Omental fat pad (tissue), 4 donors: ENCODE data around the gene CERT1. TPM values are rescaled to one million over a fixed set of nuclear protein-coding genes. Genes with fewer than 3 reads are reported as not detected.

Source experiments
- ATAC-seq: fragments of 150-250 bp; one replicate; pipeline ENCODE4 v1.9.1; 2016; ENCODE audit warnings: mild to moderate bottlenecking, moderate library complexity; ENCODE audit not compliant: low FRiP score
- DNase-seq: peaks from one replicate; pipeline ENCODE4 v3.0.0-alpha.2; 2019; ENCODE audit warnings: low spot score
- CTCF ChIP-seq, 3 donors: fragments of 450-650 bp; IDR thresholded peaks; one replicate each; pipeline ENCODE4 v1.5.1; 2016 to 2017; ENCODE audit warnings: antibody characterized with exemption in 3 of 3, mild to moderate bottlenecking in 3 of 3, moderate library complexity in 2 of 3
- total RNA-seq, 4 donors: library from RNA; depleted of rRNA; stranded (reverse); fragments of >200 nt; gene quantifications; one replicate each; pipeline ENCODE4 v1.1.0, GENCODE V29; 2016

CERT1 gene
- total RNA-seq, 4 donors from 2014 or later = 36.2 to 71.3 (median 53.7) TPM

DNA sequence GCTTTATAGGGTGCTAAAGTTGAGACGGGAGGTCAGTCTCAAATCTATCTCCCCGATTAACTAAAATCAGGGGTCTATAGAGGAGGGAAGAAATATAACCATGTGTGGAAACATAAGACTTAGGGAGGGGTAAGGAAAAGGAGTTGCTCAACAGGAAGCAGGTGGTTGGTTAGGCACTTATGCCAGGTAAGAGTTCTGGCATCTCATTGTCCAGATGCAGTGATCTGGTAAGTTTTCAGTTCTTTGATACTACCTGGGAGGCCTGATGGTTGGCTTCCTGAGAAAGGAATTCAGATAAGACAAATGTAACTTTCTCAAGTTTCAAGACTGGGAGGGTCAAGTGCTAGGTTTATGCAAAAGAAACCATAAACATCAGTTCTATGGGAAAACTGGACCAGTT, 47.7 kb downstream of the CERT1 start:
- TF ChIP-seq CTCF (IDR thresholded peaks at IDR 0.05) = no peak
- no peak for ATAC-seq
- no peak for DNase-seq

- ATAC-seq (no peak), DNase-seq (no peak)
- no peak for TF ChIP-seq CTCF (IDR thresholded peaks at IDR 0.05)
Observed at GRCh38 chr5:75461679-75462078, 49.8 kb downstream of the CERT1 start.

GRCh38 chr5:75460942-75461610, 50.4 kb downstream of the CERT1 start:
- no peak for ATAC-seq
- no peak for DNase-seq
- no peak for TF ChIP-seq CTCF (IDR thresholded peaks at IDR 0.05)

DNA sequence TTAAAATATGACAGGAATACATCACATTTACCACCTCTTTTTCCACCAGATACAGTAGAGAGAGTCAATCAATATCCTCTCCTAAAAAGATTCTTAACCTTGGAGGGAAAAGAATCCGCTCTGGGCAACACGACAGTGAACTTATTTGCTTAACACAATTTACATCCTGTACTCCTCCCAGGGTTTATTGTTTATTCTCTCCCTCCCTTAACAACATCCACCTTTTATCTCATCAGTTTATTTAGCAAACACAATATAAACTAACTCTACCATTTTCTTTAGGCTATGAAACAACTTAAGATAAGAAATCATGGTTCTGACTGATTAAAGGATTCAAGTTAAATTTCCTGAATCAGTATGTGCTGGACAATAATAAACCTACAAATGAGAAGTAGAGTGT, 50.9 kb downstream of the CERT1 start:
- no peak for DNase-seq
- TF ChIP-seq CTCF (IDR thresholded peaks at IDR 0.05) = no peak
- no peak for ATAC-seq

GRCh38 chr5:75457691-75458090, 53.7 kb downstream of the CERT1 start:
- DNase-seq (no peak), ATAC-seq (no peak)
- no peak for TF ChIP-seq CTCF (IDR thresholded peaks at IDR 0.05)

DNA sequence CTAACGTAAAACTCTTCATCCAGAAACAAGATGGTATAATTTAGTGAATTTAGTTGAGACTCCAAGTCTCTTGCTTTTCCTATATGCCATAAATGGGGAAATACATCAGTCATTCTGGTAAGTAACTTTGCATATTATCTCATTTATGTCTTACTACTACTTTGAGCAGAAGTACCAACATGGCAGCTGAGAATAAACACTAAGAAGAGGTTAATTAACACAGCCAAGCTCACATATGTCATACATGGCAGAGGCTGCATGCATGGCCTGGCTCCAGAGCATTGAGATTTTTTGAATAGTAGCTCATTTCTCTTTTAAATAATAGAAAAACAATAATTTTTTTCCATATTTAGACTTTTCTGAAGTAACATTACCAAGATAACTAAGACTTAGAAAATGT, 54.3 kb downstream of the CERT1 start:
- TF ChIP-seq CTCF (IDR thresholded peaks at IDR 0.05) = no peak
- ATAC-seq = no peak
- DNase-seq = no peak

- ATAC-seq (no peak), DNase-seq (no peak)
- no peak for TF ChIP-seq CTCF (IDR thresholded peaks at IDR 0.05)
Observed at GRCh38 chr5:75450069-75450468, 61.4 kb downstream of the CERT1 start.
